ENCODE results near the gene PAPPA.

PAPPA gene

GRCh38 chr9:116202219-116202912, 48.8 kb downstream of the PAPPA start:
- Histone ChIP-seq H2AFZ (no peak overlapping the region), H3K27me3 (ENCODE audit: control insufficient read depth, insufficient read depth, low read length) (no peaks in the 10 kb centered on the region), H3K4me3 (ENCODE audit: low read depth, low read length) (no peak overlapping the region), H3K9me3 (ENCODE audit: control insufficient read depth, low read length) (no peaks in the 10 kb centered on the region), H3K4me2 (ENCODE audit: low read length) (peak overlapping the region; percentile 1), H3K79me2 (no peaks in the 10 kb centered on the region), H3K36me3 (ENCODE audit: control insufficient read depth, insufficient read depth, low read length) (no peaks in the 10 kb centered on the region), H3K4me1 (peaks cover 51% of the 10 kb centered on the region), H3K27ac (peak overlapping the region; percentile 93), H3K9ac (no peak overlapping the region)
- no peak for TF ChIP-seq CTCF (IDR thresholded peaks at IDR 0.05)

GRCh38 chr9:116204252-116204882, 50.8 kb downstream of the PAPPA start:
- Histone ChIP-seq H3K4me3 (ENCODE audit: low read depth, low read length) (no peak overlapping the region), H3K9ac (no peak overlapping the region), H3K27ac (peak overlapping the region; percentile 93), H2AFZ (no peak overlapping the region), H3K9me3 (ENCODE audit: control insufficient read depth, low read length) (no peaks in the 10 kb centered on the region), H3K27me3 (ENCODE audit: control insufficient read depth, insufficient read depth, low read length) (no peaks in the 10 kb centered on the region), H3K36me3 (ENCODE audit: control insufficient read depth, insufficient read depth, low read length) (no peaks in the 10 kb centered on the region), H3K4me2 (ENCODE audit: low read length) (peak overlapping the region; percentile 18), H3K4me1 (peaks cover 47% of the 10 kb centered on the region), H3K79me2 (no peaks in the 10 kb centered on the region)
- no peak for TF ChIP-seq CTCF (IDR thresholded peaks at IDR 0.05)

GRCh38 chr9:116207371-116208111, 54.0 kb downstream of the PAPPA start:
- Histone ChIP-seq H3K4me1 (peaks cover 33% of the 10 kb centered on the region), H3K9me3 (ENCODE audit: control insufficient read depth, low read length) (no peaks in the 10 kb centered on the region), H3K27me3 (ENCODE audit: control insufficient read depth, insufficient read depth, low read length) (no peaks in the 10 kb centered on the region), H3K4me2 (ENCODE audit: low read length) (no peak overlapping the region), H3K27ac (peak overlapping the region; percentile 93), H3K79me2 (no peaks in the 10 kb centered on the region), H3K4me3 (ENCODE audit: low read depth, low read length) (no peak overlapping the region), H3K36me3 (ENCODE audit: control insufficient read depth, insufficient read depth, low read length) (no peaks in the 10 kb centered on the region), H3K9ac (no peak overlapping the region), H2AFZ (no peak overlapping the region)
- no peak for TF ChIP-seq CTCF (IDR thresholded peaks at IDR 0.05)

GRCh38 chr9:116208417-116209232, 55.0 kb downstream of the PAPPA start:
- no peak overlapping the region for H3K4me3 ChIP-seq (ENCODE audit: low read depth, low read length)
- peak; percentile 55 for TF ChIP-seq CTCF (IDR thresholded peaks at IDR 0.05)
- H3K4me1 ChIP-seq = peaks cover 31% of the 10 kb centered on the region
- H3K36me3 ChIP-seq (ENCODE audit: control insufficient read depth, insufficient read depth, low read length) = no peaks in the 10 kb centered on the region
- no peak overlapping the region for H3K4me2 ChIP-seq (ENCODE audit: low read length)
- H3K27me3 ChIP-seq (ENCODE audit: control insufficient read depth, insufficient read depth, low read length) = no peaks in the 10 kb centered on the region
- no peaks in the 10 kb centered on the region for H3K9me3 ChIP-seq (ENCODE audit: control insufficient read depth, low read length)
- no peaks in the 10 kb centered on the region for H3K79me2 ChIP-seq
- no peak overlapping the region for H3K9ac ChIP-seq
- peak overlapping the region; percentile 93 for H3K27ac ChIP-seq
- H2AFZ ChIP-seq = no peak overlapping the region

Measured in parathyroid adenoma (tissue), 2 donors.